Rectal smooth muscle tissue (tissue), 1 donor: ENCODE data around the gene RAB29.

Experiments
- H3K27ac ChIP-seq: one replicate; pipeline ENCODE4 v1.7.0; 2013; ENCODE audit warnings: low read depth, low read length, inconsistent platforms
- H3K27me3 ChIP-seq: one replicate; pipeline ENCODE4 v1.7.0; 2013; ENCODE audit warnings: low read length; ENCODE audit not compliant: control insufficient read depth, insufficient read depth
- H3K36me3 ChIP-seq: one replicate; pipeline ENCODE4 v1.7.0; 2013; ENCODE audit warnings: low read length; ENCODE audit not compliant: control insufficient read depth, insufficient read depth
- H3K4me1 ChIP-seq: one replicate; pipeline ENCODE4 v1.7.0; 2013; ENCODE audit warnings: low read length; ENCODE audit not compliant: control insufficient read depth, insufficient read depth
- H3K4me3 ChIP-seq: one replicate; pipeline ENCODE4 v1.7.0; 2013; ENCODE audit warnings: low read length
- H3K9ac ChIP-seq: one replicate; pipeline ENCODE4 v1.7.0; 2013; ENCODE audit warnings: low read length

RAB29 gene

DNA sequence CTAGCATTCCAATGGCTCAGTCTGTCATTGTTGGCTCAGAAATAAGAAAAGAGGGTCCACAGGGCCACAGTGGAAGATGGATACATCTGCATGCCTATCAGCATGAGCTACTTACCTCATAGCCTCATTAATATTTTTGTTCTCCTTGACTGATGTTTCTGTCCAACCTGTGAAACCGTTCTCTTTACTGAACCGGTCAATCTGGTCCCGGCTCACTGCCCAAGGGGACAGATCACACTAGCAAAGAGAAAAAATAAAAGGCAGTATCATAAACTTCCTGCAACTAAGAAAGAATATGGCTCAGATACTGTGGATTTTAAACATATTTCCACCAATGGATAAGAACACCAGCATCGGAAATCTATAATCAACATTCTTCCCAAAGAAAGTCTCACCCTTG lies 4.7 kb downstream of the RAB29 start:
- Histone ChIP-seq H3K27me3 (no peaks in the 10 kb centered on the region), H3K4me1 (peaks cover 3% of the 10 kb centered on the region), H3K36me3 (no peaks in the 10 kb centered on the region), H3K4me3 (no peak overlapping the region), H3K9ac (no peak overlapping the region), H3K27ac (no peak overlapping the region)

DNA sequence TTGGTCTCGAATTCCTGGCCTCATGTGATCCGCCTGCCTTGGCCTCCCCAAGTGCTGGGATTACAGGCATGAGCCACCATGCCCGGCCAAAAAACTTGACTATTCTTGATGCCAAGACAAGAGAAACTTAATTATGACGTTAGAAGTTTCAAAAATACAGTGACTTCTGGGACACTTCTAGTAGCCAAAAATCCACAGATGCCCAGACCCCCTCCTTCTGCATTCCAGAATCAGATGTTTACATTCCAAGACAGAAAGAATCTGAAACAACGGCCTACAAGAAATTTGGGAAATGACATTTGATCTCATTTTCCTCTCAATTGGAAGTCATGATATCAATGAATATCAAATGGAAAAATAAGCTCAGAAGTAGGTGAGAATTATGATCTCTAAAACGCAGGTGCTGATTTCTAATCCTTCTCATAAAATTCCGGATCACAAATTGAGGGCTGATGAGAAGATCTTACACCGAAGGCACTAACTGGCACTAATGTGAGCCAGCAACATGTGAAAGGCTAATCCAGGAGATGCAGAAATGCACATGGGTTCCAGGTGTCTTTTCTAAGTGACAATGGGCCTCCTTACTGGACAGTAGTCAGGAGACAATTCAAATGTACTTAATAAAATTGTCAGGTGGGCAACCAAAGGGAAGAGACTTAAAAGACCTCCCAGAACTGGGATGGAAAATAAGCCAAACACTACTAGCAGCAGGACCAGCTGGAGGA lies 5.5 kb downstream of the RAB29 start:
- H3K27me3 ChIP-seq: no peaks in the 10 kb centered on the region
- H3K27ac ChIP-seq: no peak overlapping the region
- peaks cover 2% of the 10 kb centered on the region for H3K4me1 ChIP-seq
- H3K4me3 ChIP-seq: no peak overlapping the region
- H3K9ac ChIP-seq: no peak overlapping the region
- no peaks in the 10 kb centered on the region for H3K36me3 ChIP-seq

DNA sequence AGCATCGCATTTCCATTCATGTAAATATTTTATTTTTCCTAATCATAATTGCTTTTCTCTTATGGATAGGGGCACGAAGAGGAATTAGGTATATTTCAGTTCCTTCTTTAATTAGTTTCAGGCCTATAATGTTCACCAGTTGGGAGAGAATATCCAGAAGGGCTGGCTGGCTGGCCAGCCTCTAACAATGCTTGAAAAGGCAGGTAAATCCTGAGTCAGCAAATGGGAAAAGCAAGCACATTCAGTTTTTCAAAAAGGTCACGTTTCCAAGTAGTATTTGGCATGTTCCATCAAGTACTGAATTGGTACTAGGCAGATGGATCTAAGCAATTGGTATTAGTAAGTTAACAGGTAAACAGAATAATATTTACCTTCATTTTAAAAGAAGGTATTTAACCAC lies 8.0 kb downstream of the RAB29 start:
- Histone ChIP-seq H3K36me3 (no peaks in the 10 kb centered on the region), H3K27me3 (no peaks in the 10 kb centered on the region), H3K9ac (no peak overlapping the region)

DNA sequence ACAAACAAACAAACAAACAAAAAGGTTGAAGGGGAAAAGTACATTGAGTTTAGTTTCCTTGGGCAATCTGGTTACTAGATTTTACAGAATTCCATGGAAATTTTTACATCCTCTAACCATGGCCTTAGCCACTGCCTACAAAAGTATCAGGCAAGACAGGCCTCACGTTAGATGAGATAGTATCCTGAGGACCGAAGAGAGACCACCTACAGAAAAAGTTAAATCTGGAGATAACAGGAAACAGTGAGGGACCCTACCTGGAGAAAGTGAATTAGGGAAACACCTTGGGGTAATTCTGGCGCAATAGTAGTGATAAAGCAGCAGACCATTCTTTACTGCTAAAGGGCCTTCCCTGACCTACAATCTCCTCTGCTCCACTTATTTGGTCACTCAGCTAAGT lies 8.7 kb downstream of the RAB29 start:
- no peak overlapping the region for H3K9ac ChIP-seq

More for the DNA sequence above, 8.0 kb downstream of the RAB29 start:
- H3K4me3 ChIP-seq: no peak overlapping the region
- peaks cover 2% of the 10 kb centered on the region for H3K4me1 ChIP-seq
- no peak overlapping the region for H3K27ac ChIP-seq

DNA sequence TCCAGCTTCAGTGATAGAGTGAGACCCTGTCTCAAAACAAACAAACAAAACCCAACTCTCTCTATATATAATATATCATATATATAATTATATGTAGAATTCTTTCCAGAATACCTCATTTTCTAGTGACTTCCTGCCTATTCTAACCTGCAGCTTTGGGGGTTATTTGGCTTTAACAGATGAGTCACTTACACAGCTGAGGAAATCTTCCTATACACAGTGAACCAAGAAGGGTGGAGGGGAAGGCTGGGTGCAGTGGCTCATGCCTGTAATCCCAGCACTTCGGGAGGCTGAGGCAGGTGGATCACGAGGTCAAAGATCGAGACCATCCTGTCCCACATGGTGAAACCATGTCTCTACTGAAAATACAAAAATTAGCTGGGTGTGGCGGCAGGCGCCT lies 9.2 kb downstream of the RAB29 start:
- no peak overlapping the region for H3K27ac ChIP-seq

More for the DNA sequence above, 8.7 kb downstream of the RAB29 start:
- Histone ChIP-seq H3K27ac (no peak overlapping the region), H3K4me3 (no peak overlapping the region), H3K36me3 (no peaks in the 10 kb centered on the region), H3K4me1 (peaks cover 2% of the 10 kb centered on the region), H3K27me3 (no peaks in the 10 kb centered on the region)

DNA sequence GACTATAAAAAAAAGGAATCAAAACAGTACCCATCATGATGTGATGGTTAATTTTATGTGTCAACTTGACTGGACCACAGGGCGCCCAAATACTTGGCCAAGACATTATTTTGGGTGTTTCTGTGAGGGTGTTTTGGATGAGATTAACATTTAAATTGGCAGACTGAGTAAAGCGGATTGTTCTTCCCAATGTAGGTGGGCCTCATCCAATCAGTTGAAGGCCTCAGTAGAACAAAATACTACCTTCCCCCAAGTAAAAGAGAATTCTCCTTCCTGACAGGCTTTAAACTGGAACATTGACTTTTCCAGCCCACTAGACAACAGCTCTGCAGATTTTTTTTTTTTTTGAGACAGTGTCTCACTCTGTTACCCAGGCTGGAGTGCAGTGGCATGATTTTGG lies 10.7 kb downstream of the RAB29 start:
- H3K4me1 ChIP-seq: no peaks in the 10 kb centered on the region
- H3K27ac ChIP-seq: no peak overlapping the region
- H3K4me3 ChIP-seq: no peak overlapping the region
- H3K27me3 ChIP-seq: no peaks in the 10 kb centered on the region
- H3K36me3 ChIP-seq: no peaks in the 10 kb centered on the region
- H3K9ac ChIP-seq: no peak overlapping the region

More for the DNA sequence above, 9.2 kb downstream of the RAB29 start:
- peaks cover 2% of the 10 kb centered on the region for H3K4me1 ChIP-seq
- no peaks in the 10 kb centered on the region for H3K36me3 ChIP-seq
- H3K4me3 ChIP-seq: no peak overlapping the region
- no peak overlapping the region for H3K9ac ChIP-seq
- no peaks in the 10 kb centered on the region for H3K27me3 ChIP-seq

DNA sequence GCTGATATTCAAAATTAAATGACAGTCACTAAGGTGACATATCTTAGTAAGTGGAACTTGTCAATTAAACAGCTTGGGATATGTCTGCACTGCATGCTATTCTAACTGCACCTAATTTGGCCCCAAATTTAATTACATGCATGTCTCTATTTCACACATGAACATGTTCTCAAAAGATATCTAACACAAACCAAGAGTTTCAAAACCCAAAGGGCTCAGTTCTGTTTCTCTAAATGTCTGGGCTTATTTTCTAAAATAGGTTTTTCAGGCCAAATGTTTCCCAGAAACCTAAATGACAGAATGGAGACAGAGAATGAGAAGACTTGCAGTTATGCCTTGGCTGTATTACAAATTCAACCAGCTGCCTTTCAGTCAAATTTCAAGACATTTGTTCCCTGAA lies 11.3 kb downstream of the RAB29 start:
- Histone ChIP-seq H3K9ac (no peak overlapping the region), H3K36me3 (no peaks in the 10 kb centered on the region), H3K27me3 (no peaks in the 10 kb centered on the region), H3K27ac (no peak overlapping the region), H3K4me3 (no peak overlapping the region), H3K4me1 (no peaks in the 10 kb centered on the region)

DNA sequence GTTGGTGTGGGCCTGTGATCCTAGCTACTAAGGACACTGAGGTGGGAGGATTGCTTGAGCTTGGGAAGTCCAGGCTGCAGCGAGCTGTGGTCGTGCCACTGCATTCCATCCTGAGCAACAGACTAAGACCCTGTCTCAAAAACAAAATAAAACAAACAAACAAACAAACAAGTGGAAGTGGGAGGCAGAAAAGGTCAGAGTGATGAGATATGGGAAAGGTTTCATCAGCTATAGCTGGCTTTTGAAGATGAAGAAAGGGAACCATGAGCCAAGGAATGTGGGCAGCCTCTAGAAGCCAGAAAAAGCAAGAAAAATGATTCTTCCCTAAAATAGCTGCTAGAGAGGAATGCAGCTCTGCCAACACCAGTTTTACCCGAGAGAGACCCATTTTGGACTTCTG lies 14.7 kb downstream of the RAB29 start:
- Histone ChIP-seq H3K27me3 (no peaks in the 10 kb centered on the region), H3K4me3 (no peak overlapping the region), H3K27ac (no peak overlapping the region), H3K4me1 (no peaks in the 10 kb centered on the region), H3K9ac (no peak overlapping the region), H3K36me3 (no peaks in the 10 kb centered on the region)

DNA sequence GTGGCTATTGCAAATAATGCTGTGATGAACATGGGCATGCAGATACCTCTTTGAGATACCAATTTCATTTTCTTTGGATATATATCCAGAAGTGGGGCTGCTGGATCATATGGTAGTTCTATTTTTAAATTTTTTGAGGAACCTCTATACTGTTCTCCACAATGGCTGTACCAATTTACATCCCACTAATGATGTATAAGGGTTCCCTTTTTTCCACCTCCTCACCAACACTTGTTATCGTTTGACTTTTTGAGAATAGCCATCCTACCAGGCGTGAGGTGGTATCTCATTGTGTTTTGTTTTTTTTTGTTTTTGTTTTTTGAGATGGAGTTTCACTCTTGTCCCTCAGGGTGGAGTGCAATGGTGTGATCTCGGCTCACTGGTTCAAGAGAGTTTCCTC lies 18.7 kb downstream of the RAB29 start:
- Histone ChIP-seq H3K9ac (no peak overlapping the region), H3K4me1 (no peaks in the 10 kb centered on the region), H3K36me3 (no peaks in the 10 kb centered on the region), H3K27ac (no peak overlapping the region), H3K27me3 (no peaks in the 10 kb centered on the region), H3K4me3 (no peak overlapping the region)

DNA sequence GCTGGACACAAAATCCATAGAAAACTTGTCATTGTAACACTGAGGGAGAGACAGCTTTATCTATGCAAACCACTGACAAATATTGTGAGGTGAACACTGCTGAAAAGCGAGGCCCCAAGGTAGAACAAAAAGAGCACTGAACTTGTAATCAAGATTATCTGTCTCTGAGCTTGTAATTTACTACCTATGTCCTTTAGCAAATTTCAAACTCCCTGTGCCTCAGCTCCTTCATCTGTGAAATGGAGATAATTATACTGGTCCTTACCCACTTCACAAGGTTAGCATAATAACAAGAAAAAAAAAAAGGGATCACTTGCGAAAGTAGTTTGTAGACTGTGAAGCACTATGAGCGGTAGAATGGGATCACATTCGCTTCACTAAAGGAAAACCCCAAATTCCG lies 20.4 kb downstream of the RAB29 start:
- Histone ChIP-seq H3K4me3 (no peak overlapping the region), H3K27ac (no peak overlapping the region), H3K27me3 (no peaks in the 10 kb centered on the region), H3K9ac (no peak overlapping the region), H3K4me1 (no peaks in the 10 kb centered on the region), H3K36me3 (no peaks in the 10 kb centered on the region)

DNA sequence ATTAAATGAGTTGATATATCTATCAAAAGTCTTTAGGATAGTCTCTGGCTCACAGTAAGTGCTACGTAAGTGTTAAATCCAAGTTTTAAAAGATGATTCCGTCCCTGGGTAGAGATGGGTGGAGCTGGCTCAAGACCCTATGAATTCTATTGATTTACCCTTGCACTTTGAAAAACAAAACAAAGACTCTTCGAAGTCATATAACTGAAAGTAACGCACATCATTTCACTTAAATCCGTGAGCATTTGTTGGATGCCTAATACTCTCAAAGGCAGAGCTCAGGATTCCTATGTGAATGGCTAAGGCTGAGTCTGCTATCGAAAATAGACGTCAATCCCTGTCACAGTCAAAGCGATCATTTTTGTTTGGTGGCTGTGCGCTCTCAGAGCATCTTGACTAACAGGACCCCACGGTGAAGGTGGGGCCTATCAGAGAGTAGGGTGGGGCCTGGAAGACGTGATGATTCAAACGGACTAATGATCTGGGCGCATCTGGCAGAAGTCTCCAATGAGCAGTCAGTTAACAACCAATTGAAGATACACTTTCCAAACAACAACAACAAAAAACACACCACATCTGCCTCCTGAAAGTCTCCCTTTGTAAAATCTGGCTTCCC lies 24.1 kb downstream of the RAB29 start:
- H3K27me3 ChIP-seq: no peaks in the 10 kb centered on the region
- H3K4me1 ChIP-seq: peaks cover 16% of the 10 kb centered on the region
- no peak overlapping the region for H3K4me3 ChIP-seq
- no peaks in the 10 kb centered on the region for H3K36me3 ChIP-seq
- H3K9ac ChIP-seq: no peak overlapping the region
- H3K27ac ChIP-seq: no peak overlapping the region

DNA sequence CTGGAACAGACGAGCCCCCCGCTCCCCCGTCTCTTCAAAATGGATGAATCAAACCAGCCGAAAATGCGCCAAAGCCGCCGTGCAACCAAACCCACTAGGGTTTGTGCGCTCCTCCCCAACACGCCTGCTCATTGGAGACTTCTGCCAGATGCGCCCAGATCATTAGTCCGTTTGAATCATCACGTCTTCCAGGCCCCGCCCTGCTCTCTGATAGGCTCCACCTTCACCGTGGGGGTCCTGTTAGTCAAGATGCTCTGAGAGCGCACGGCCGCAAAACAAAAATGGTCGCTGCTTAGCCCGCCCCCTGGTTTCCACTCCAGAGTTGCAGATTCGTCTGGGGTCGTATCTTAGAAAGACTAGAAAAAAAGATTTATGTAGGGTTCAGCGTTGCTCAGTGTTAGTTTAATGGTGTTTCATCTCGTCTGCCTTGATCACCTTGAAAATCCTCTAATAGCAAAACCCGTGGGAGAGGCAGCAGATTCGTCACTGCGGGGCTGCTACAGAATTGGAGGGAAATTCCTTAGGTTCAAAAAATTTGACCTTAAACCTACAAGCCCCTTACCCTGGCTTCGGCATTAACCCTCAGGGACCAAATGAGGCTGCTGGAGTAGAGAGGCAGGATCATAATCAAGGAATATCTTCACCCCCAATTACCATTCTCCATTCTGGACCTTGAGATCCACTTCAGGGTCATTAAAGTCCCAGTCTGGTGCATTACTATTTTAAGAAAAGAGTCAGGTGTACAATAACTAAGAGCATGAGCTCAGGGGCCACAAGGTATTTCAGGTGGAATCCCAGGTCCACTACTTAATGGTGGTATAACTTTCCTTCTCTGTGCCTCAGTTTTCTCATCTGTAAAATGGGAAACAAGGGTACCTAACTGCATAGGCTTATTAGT lies 24.9 kb downstream of the RAB29 start, which contains the start of gene NUCKS1:
NUCKS1 (minus strand) TSS at position 45 of the 898 bp plus-strand sequence. CDS start 209 bp downstream, outside the sequence.
- H3K36me3 ChIP-seq: no peaks in the 10 kb centered on the region
- no peaks in the 10 kb centered on the region for H3K27me3 ChIP-seq
- H3K4me1 ChIP-seq: peaks cover 16% of the 10 kb centered on the region
- H3K27ac ChIP-seq: peak within 1 kb of the TSS; percentile 97
- H3K9ac ChIP-seq: peak within 1 kb of the TSS; percentile 97
- H3K4me3 ChIP-seq: peak within 1 kb of the TSS; percentile 85
